Ureter (tissue), 1 donor: ENCODE data around the gene ECEL1. TPM values are rescaled to one million over a fixed set of nuclear protein-coding genes. Genes with fewer than 3 reads are reported as not detected.
"Not testable (repeated sequence)": the region's sequence is repeated elsewhere in the genome, so short reads cannot be mapped to it uniquely, and the experiment has no call there.

Experiments
- DNase-seq: peaks from one replicate; pipeline ENCODE4 v3.0.0-alpha.2; 2020; ENCODE audit warnings: low spot score
- total RNA-seq: library from RNA; stranded (reverse); gene quantifications from one replicate; pipeline ENCODE4 v1.2.4, GENCODE V29; 2023
- donor health status: DM: yes; HTN: yes; CAD: no.

ECEL1 gene
- total RNA-seq, 1 donor from 2014 or later: 0.39 TPM

DNA sequence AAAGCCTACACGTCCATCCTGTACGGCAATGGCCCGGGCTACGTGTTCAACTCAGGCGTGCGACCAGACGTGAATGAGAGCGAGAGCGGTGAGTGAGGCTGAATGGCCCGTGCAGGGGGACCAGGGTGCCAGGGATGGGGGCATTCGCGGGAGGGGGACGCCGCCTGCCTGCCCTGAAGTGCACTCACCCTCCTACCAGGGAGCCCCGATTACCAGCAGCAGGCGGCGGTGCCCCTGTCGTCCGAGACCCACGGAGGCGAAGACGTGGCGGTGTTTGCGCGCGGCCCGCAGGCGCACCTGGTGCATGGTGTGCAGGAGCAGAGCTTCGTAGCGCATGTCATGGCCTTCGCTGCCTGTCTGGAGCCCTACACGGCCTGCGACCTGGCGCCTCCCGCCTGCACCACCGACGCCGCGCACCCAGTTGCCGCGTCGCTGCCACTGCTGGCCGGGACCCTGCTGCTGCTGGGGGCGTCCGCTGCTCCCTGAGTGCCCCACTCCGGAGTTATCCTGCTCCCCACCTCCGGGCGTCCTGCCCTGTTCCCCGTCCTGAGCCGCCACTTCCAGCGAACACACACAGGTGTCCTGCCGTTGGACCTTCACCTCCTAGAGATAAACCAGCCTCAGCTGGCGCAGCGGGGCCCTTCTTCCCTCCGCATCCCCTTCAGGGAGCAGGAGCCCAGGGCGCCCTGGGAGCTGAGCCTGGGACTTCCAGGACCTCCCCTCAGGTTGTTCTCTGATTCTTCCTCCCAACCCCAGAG lies 28.8 kb downstream of the ECEL1 start:
- DNase-seq: no peak

DNA sequence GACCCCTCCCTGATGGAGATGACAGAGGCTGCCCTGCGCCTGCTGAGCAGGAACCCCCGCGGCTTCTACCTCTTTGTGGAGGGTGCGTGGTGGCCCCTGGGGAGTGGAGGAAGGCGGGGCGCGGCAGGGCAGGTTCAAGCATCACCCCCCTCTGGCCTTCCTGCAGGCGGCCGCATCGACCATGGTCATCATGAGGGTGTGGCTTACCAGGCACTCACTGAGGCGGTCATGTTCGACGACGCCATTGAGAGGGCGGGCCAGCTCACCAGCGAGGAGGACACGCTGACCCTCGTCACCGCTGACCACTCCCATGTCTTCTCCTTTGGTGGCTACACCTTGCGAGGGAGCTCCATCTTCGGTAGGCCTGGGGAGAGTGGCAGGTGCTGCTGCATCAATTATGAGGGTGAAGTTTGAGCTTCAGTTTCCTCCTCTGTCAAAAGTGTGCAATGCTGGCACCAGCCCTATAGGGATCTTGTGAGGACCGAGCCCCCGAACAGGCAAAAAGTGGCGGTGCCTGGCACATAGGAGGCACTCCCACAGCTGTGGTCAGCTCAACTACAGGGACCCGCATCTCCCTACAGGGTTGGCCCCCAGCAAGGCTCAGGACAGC lies 29.5 kb downstream of the ECEL1 start:
- no peak for DNase-seq

DNA sequence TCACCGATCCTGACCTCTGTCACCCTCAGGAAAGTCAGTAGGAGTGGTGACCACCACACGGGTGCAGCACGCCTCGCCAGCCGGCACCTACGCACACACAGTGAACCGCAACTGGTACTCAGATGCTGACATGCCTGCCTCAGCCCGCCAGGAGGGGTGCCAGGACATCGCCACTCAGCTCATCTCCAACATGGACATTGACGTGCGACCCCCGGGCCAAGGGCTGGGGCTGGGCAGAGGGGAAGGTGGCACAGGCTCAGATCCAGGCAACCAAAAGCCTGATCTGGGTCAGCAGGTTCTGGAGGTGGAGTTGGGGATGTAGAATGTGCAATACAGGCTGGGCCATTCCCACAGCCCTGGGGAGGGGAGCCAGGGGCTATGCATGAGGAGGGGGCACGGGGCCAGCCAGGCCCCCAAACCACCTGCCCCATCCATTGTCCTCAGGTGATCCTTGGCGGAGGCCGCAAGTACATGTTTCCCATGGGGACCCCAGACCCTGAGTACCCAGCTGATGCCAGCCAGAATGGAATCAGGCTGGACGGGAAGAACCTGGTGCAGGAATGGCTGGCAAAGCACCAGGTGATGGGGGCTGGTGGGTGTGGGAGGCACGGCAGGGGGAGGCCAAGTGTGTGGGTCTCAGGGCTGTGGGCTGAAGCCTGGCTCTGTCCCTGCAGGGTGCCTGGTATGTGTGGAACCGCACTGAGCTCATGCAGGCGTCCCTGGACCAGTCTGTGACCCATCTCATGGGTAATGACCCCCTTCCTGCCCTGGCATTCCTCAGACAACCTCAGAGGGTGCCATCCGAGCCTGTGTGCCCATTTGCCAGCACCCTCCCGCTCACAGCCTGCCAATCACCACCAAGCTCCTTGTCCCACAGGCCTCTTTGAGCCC lies 30.3 kb downstream of the ECEL1 start:
- no peak for DNase-seq

DNA sequence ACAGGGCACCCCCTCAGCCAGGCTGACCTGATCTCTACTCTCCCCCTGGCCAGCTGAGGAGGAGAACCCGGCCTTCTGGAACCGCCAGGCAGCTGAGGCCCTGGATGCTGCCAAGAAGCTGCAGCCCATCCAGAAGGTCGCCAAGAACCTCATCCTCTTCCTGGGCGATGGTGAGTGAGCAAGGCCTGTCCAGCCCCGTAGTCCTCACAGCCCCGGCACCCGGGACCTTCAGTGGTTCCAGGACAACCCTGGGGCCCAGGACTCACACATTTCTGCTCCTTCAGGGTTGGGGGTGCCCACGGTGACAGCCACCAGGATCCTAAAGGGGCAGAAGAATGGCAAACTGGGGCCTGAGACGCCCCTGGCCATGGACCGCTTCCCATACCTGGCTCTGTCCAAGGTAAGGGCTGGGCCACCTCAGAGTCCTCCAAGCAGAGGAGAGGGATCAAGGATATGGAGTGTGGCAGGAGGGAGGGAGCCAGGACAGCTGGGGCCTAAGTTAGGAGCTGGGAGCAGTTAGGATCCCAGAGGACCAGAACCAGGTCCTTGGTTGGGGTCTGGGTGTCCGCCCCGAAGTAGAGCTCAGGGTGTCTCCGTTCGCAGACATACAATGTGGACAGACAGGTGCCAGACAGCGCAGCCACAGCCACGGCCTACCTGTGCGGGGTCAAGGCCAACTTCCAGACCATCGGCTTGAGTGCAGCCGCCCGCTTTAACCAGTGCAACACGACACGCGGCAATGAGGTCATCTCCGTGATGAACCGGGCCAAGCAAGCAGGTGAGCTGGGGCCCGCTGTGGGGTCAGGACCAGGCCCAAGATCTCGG lies 31.1 kb downstream of the ECEL1 start:
- no peak for DNase-seq

DNA sequence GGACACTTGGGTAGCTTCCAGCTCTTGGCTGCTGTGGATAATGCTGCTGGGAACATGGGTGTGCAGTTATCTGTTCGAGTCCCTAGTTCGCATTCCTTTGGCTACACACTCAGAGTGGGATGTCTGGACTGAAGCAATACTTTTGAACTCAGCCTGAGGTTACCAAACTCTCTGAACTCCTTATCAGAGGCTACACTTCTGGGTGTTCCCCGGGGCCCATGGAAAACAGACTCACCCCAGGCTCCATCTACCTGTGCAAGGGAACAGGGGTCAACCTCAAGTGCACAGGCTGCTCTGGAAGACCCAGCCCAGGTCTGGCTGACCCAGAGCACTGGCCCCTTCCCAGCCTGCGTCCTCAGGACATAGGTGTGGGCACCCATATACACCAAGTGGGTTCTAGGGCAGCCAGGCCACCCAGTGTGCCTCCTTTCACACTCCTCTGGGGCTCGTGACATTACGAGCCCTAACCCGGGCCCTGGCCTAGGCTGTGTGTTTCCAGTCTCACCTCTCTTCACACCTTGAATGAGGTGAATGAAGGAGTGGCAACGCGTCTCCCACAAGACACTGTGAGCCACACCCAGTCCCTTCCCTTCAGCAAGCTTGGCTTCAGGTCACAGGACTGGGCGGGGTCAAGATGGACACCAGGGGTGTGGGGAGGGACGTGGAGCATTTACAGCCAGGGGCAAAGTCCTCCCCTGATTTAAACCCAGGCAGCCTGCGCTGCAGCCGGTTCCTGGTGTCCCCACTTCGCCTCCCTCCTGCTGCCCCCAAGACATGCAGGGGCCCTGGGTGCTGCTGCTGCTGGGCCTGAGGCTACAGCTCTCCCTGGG lies 32.0 kb downstream of the ECEL1 start, which contains the start of gene ALPI:
Gene ALPI (plus strand): TSS at position 728 of the 830 bp plus-strand sequence. CDS start 47 bp downstream, at position 775.
- DNase-seq: no peak

DNA sequence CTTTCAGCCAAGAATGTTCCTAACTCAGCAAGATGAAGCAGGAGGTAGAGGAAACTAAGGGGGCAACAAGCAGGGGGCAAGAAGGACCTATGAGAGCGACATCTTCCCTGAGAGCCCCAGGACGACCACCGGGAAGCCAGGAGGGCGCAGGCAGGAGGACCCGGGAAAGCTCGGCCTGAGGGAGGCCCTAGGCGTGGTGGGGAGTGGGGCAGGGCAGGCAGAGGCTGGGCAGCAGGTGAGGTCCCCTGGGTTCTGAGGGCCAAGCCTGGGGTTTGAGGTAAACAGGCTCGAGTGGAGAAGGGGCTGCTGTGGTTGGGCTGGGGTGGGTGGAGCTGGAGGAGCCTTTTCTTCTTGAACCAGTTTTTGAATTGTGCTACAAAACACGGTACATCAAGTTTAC lies 33.0 kb downstream of the ECEL1 start:
- DNase-seq: no peak

DNA sequence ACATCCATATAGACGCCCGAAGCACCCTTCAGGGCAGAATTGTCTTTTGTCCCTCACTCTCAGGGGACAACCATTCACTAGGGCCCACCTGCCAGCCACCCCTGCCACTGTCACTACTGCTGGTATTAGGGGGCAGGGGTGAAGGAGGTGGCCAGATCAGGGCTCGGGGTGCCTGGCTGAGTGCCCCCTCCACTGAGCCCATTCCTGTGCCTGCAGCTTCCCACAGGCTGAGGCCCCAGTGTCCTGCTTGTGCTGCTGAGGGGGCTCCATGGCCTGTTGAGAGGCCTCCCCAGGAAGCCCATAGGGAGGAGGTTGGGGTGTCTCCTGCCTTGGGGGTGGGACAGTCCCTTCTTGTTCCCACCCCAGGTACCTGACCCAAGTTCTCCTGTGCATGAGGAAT lies 36.0 kb downstream of the ECEL1 start:
- not testable (repeated sequence) for DNase-seq

DNA sequence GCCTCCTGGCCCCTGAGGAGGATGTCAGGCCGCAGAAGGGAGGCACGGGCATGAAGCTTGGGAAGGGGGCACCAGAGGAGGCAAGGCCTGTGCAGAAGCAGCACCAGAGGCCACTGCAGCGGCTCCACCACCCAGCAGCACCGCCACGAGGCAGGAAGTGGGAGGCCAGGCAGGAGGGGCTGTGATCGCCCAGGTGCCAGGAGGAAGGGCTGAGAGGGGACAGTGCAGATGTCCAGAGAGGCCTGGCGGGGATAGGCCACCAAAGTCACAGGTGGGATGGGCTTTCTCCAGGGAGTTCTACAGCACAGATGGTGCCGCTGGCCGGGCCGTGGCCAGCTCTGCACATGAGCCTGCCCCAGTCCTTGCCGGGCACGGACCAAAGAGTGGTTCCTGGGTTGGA lies 37.7 kb downstream of the ECEL1 start:
- no peak for DNase-seq

DNA sequence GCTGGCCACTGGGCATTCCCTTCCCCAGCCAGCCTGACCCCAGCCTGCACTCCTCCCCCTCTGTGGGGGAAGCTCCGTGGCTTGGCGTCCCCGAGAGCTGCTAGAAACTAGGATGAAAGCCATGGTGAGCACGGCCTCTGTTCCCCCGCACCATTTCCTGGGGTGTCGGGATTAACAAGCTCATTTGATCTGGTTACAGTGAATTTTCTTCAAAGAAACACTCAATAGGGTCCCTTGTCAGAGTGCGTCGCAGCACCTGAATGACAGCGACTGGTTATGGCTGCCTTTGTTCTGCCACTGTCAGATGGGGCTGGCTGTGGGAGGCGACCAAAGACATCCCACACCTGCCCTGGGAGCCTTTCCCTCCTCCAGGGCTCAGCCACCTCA lies 39.3 kb downstream of the ECEL1 start:
- no peak for DNase-seq

DNA sequence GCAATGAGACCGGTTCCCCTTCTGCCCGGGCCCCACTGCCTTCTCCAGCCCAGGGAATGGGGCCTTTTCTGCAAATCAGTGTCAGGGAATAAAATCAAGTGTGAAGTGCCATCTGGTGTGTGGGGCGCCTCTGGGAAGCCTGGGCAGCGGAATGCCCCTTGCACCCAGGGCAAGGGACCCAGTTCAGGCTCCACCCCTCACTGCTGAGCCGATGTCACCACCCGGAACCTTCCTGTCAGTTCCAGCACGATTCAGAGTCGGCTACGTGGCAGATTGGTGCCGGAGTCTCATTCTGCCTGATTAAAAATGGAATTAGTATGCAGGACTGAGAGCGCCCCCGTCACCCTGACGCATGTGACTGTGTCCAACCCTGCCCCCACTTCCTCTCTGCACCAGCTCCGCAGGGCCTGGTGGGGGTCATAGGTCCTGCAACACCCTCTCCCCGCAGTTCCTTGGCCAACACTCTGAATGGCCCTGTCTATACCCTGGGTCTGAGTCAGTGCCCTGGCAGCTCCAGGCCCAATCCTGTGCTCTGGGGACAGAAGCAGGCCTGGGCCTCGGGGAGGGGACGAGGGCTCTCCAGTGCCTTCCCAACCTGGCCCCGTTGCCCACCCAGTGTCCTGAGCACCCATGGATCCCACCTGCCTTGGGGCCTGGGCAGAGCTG lies 39.9 kb downstream of the ECEL1 start:
- DNase-seq: no peak

DNA sequence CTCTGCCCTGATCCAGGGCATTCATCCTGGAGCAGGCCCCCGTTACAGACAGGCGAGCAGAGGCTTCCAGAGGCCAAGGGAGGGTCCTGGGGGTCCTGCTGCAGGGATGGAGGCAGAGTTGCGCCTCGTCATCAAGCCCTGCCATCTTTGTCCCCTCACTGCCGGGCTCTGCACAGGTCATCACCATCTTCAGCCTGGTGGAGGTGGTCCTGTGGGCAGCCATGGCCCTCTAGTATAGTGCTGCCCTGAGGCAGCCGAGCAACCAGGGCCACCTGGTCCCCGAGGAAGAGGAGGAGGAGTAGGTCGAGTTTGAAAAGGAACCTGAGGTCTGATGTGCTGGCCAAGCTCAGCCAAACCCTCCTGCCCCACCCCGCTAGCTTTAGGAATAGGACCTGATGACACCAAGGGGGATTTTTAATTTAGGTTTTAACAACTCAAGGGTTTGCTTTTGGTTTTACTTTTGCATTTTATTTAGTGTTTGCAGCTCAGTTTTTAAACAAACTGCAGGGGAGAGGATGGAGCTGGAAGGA lies 40.5 kb downstream of the ECEL1 start:
- no peak for DNase-seq

DNA sequence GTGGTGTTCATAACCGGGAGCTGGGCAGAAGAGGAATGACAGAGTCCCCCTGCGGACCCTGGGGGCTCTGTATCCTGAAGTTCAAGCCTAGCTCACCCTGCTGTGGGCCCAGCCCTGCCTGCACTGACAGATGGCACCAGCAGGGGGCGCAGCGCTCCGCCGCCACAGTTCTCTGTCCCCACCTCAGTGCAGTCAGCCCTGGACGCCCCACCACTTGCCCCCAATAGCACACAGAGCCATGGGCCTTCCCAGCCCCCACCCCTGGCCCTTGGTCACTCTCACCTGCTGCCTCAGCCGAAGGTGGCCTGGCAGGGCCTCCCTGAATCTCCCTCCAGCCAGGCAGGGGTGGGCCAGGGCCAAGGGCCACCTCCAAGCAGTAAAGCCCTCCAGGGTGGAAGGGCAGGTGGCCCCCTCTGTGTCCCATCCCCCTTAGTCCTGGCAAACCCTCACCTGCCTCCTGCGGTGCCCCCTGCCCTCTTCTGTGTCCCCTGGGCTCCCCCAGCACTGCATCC lies 41.3 kb downstream of the ECEL1 start:
- not testable (repeated sequence) for DNase-seq

DNA sequence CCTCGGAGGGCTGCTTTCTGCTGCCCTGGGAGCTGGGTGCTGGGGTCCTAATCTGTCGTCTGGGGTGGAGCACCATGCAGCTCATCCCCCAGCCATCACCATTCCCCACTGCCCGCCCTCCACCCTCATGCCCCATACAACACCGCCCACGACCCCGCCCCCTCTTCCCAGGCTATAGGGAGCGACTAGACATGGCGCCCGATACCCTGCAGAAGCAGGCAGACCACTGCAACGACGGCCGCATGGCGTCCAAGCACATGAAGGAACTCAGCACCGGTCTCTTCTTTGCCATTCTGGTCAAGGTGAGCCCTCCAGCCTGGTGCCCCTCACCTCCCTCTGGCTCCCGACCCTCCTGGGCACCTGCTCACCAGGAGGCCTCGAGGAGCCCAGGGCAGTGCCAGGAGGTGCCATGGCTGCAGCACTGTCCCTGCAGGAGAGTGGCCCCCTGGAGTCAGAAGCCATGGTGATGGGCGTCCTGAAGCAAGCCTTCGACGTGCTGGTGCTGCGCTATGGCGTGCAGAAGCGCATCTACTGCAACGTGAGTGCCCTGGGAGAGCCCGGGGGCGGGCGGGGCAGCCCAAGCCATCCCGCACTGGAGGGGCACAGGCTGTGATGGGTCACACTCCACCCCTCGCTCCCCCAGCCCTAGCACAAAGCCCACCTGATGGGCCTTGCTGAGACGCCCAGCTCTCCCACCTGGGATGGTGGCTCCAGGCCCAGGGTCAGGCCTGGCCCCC lies 42.3 kb downstream of the ECEL1 start:
- not testable (repeated sequence) for DNase-seq

DNA sequence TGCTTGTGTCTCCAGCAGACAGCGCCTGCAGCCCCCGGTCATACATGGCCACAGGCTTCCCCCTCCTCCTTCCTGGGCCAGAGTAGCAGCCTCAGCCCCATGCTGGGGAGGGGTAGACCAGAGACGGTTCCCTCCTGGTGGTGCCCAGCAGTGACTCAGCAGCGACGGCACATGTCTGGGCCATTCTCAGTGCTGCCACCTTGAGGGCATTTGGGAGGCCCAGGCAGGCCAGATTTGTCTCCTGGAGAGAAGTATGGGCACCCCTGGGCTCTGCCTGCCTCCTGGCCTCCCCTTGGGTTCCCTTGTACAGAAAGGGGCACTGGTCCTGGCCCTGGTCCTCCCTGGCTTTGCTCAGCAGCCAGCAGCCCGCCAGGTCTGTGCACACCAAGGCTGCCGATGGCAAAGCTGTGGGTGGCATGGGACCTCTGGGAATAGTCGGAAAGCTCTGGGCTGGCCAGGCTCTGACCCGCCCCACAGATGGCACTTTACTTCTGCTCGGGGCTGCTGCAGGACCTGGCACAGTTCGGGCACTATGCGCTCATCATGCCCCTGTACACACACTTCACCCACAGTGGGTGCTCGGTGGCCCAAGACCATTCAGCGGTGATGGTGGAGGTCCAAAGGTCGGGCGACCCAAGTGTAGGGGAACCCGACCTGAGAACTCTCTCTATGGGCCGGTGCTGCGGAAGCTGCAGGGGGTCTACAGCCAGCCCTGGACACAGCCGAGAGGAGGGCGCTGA lies 43.1 kb downstream of the ECEL1 start:
- DNase-seq: no peak

DNA sequence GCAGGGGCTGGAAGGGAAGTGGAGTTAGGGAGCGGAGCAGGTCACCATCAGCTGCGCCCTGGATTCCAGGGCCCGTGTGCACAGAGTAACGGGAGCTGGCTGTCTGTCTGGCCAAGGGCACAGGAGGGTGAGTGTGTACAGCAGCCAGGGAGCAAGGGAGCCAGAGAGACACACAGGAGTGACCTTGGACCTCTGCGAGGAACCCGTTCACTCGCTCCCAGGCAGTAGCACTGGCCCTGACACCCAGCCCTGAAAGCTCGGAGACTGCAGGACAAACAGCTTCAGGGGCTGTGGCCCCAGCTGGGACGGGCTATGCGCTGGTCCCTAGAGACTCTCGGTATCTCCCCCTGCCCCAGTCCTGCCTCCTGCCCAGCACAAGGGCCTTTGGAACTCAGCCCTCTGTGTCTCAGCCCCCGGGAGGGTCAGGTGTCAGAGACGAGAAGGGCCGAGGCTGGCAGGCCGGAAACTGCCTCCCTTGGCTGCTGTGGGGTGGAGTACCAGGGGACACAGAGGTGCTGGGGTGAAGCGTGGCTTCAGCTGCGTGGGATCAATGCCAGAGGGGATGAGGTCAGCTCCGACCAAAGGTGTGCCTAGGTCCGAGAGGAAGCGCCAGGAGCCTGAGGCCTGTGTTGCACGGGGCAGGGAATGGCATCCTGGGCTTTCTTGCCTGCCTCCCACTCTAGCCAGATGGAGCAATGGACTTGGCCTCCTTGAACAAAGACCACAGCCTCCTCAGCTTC lies 43.8 kb downstream of the ECEL1 start:
- not testable (repeated sequence) for DNase-seq

DNA sequence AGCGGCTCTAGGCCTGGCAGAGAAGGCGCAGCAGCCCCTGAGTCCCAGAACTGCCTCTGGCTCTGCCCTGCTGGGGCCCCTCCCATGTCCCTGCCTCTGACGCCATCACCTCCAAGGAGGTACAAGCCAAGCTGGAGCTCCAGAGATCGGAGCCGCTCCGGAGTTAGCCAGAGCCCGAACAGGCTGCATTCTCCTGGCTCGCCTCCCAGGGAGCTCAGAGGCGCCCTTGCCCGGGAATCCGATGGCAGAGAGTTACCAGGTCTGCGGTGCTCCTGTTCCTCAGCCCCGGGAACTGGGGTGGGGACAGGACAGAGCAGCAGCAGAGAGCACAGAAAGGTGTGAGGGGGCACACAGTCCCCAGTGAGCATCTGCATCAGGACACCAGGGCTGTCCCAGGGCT lies 44.6 kb downstream of the ECEL1 start:
- not testable (repeated sequence) for DNase-seq

DNA sequence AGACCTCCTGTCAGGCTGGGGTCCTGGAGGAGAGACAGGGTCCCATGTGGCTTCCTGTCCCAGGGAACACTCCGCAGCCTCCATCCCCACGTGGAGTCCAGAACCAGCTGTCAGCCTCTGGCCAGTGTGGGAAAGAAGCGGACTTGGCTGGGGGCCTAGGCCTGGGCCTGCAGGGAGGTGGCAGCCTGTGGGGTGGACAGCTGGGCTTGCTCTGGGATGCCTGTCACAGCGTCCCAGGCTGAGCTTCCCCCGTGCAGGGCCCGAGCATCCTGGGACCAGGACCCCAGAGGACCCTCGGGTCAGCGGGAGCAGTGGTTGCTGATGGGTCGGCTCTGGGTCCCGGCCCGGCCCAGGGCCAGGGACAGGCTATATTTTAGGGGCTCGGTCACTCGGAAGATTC lies 45.2 kb downstream of the ECEL1 start:
- DNase-seq: not testable (repeated sequence)
